GM19463 (cell line): ENCODE data around the gene SMARCA2.

Experiments
- ATAC-seq: cut with Tn5 transposase; IDR thresholded peaks from one replicate; pipeline ENCODE4 v1.9.1; 2021; ENCODE audit warnings: mild to moderate bottlenecking, moderate library complexity; ENCODE audit not compliant: unreplicated experiment

The SMARCA2 gene

GRCh38 chr9:2236850-2237249 is 221.7 kb downstream of the SMARCA2 start:
- ATAC-seq, result no peak

- peak; percentile 21 for ATAC-seq
Measured at GRCh38 chr9:2241461-2241835, 226.3 kb downstream of the SMARCA2 start.

DNA sequence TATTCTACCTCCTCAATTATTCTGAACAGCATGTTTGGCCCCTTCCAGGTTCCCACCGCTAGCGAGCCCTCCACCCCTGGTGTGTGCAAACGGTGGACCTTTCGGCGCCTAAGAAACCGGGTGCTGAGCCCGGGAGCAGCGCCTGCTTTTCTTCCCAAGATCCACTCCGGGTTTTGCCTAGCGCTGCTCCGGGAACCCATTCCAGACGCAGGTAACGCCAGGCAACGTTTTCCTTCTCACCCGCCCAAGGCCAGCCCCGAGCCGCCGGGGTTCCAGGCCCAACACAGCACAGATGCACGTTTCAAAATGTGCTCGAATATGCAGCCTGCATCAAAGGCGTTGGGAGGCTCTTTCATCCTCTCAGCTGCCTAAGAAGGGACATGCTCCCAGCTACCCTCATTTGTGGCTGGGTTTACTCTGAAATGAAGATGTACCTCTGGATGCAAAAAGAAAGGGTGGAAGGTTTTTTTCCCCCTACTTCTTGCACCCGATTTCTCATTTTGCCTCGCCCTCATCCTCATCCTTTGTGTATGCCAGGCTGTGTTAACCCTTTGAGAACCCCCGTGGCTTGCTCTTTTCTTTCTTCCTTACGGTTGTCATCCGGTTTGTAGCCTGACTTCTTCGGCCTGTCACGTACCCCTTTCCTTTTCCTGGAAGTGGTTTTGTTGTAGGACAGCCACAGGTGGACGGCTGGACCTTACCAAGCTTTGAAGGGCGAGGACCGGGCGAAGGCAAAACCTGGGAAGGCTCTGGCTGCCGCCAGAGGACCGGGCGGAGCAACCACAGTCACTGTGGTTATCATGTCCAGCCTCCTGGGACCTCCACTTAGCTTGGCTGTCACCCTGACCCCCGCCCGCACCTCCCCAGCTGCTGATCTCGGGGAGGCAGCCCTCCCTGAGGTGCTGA is 226.9 kb downstream of the SMARCA2 start:
- ATAC-seq, result peak; percentile 87

GRCh38 chr9:2242831-2243330 is 227.7 kb downstream of the SMARCA2 start:
- ATAC-seq, result no peak
